Esophagus (tissue), 2 donors: ENCODE results near the gene KIZ. TPM values are rescaled to one million over a fixed set of nuclear protein-coding genes. Genes with fewer than 3 reads are reported as not detected.

ENCODE experiments used
- H3K27ac ChIP-seq, 2 donors: one replicate each; pipeline ENCODE4 v1.5.1; 2013; ENCODE audit warnings: low read depth in 2 of 2, mild to moderate bottlenecking in 2 of 2, inconsistent platforms in 1 of 2, low read length in 1 of 2, moderate library complexity in 1 of 2
- H3K27me3 ChIP-seq, 2 donors: one replicate each; pipeline ENCODE4 v1.6.1; 2013; ENCODE audit warnings: low read length in 2 of 2, control low read depth in 1 of 2, mild to moderate bottlenecking in 1 of 2; ENCODE audit not compliant: insufficient read depth in 2 of 2, control insufficient read depth in 1 of 2
- H3K36me3 ChIP-seq, 2 donors: one replicate each; pipeline ENCODE4 v1.6.1; 2013; ENCODE audit warnings: low read length in 1 of 2; ENCODE audit not compliant: control insufficient read depth in 2 of 2, insufficient read depth in 2 of 2
- H3K4me1 ChIP-seq, 2 donors: one replicate each; pipeline ENCODE4 v1.6.1; 2013; ENCODE audit warnings: low read length in 1 of 2; ENCODE audit not compliant: control insufficient read depth in 2 of 2, insufficient read depth in 2 of 2
- H3K4me3 ChIP-seq, 2 donors: one replicate each; pipeline ENCODE4 v1.5.1; 2013; ENCODE audit warnings: low read length in 2 of 2, mild to moderate bottlenecking in 2 of 2, low read depth in 1 of 2, moderate library complexity in 1 of 2
- H3K9me3 ChIP-seq, 2 donors: one replicate each; pipeline ENCODE4 v1.6.1; 2013; ENCODE audit warnings: mild to moderate bottlenecking in 2 of 2, low read depth in 1 of 2, low read length in 1 of 2, moderate library complexity in 1 of 2; ENCODE audit not compliant: control insufficient read depth in 2 of 2, insufficient read depth in 1 of 2
- WGBS, 2 donors: extraction: QIAGEN DNeasy Blood & Tissue Kit; methylation state at CpG; one replicate each; pipeline ENCODE4 v1.1.7; 2013; 5-methylcytosine and 5-hydroxymethylcytosine counted together
- polyA plus RNA-seq, 2 donors: library from polyadenylated mRNA; stranded (reverse); fragments of 200-250 nt; gene quantifications; one replicate each; pipeline ENCODE4 v1.2.3, GENCODE V29; 2013
- donor health status: healthy with polysubstance abuse.
- donor health status: Bipolar disorder and iron deficiency.

The KIZ gene
- polyA plus RNA-seq, 2 donors: 4.0 to 5.7 TPM

- no peaks in the 10 kb centered on the region for H3K9me3 ChIP-seq
- H3K4me3 ChIP-seq: no peak overlapping the region
- 92 to 95% methylated on average over 2 of the region's 2 CpGs for WGBS, 2 donors
- no peaks in the 10 kb centered on the region for H3K27me3 ChIP-seq
- no peaks in the 10 kb centered on the region for H3K4me1 ChIP-seq
- no peak overlapping the region for H3K27ac ChIP-seq
- no peaks in the 10 kb centered on the region for H3K36me3 ChIP-seq
Observed at GRCh38 chr20:21229163-21229562, 103.3 kb downstream of the KIZ start.

- H3K36me3 ChIP-seq: no peaks in the 10 kb centered on the region
- H3K27me3 ChIP-seq: no peaks in the 10 kb centered on the region
- WGBS, 2 donors: 94 to 95% methylated on average over 3 of the region's 3 CpGs
- H3K9me3 ChIP-seq: no peaks in the 10 kb centered on the region
- no peak overlapping the region for H3K27ac ChIP-seq
- no peaks in the 10 kb centered on the region for H3K4me1 ChIP-seq
- no peak overlapping the region for H3K4me3 ChIP-seq
Observed at GRCh38 chr20:21230220-21230619, 104.3 kb downstream of the KIZ start.

GRCh38 chr20:21230686-21231085 is 104.8 kb downstream of the KIZ start:
- Histone ChIP-seq H3K4me3 (no peak overlapping the region), H3K27ac (no peak overlapping the region), H3K36me3 (no peaks in the 10 kb centered on the region), H3K27me3 (no peaks in the 10 kb centered on the region), H3K4me1 (no peaks in the 10 kb centered on the region), H3K9me3 (no peaks in the 10 kb centered on the region)
- 81 to 85% methylated on average over 4 of the region's 4 CpGs for WGBS, 2 donors

- Histone ChIP-seq H3K27me3 (no peaks in the 10 kb centered on the region), H3K27ac (no peak overlapping the region), H3K36me3 (no peaks in the 10 kb centered on the region), H3K9me3 (no peaks in the 10 kb centered on the region), H3K4me1 (no peaks in the 10 kb centered on the region), H3K4me3 (no peak overlapping the region)
- 88 to 90% methylated on average over 10 of the region's 10 CpGs for WGBS, 2 donors
Observed at GRCh38 chr20:21232546-21233280, 106.8 kb downstream of the KIZ start.

- WGBS, 2 donors: 96 to 98% methylated on average over 5 of the region's 5 CpGs
- Histone ChIP-seq H3K4me3 (no peak overlapping the region), H3K4me1 (no peaks in the 10 kb centered on the region), H3K9me3 (no peaks in the 10 kb centered on the region), H3K36me3 (peaks cover 0 to 6% of the 10 kb centered on the region in 2 donors), H3K27ac (no peak overlapping the region), H3K27me3 (no peaks in the 10 kb centered on the region)
Observed at GRCh38 chr20:21234324-21234723, 108.4 kb downstream of the KIZ start.

GRCh38 chr20:21234806-21235483 is 109.1 kb downstream of the KIZ start:
- Histone ChIP-seq H3K4me3 (no peak overlapping the region), H3K27me3 (no peaks in the 10 kb centered on the region), H3K36me3 (peaks cover 0 to 6% of the 10 kb centered on the region in 2 donors), H3K9me3 (no peaks in the 10 kb centered on the region), H3K4me1 (no peaks in the 10 kb centered on the region), H3K27ac (no peak overlapping the region)
- WGBS, 2 donors: 67 to 74% methylated on average over 11 of the region's 11 CpGs

GRCh38 chr20:21235484-21236445 is 109.9 kb downstream of the KIZ start:
- no peak overlapping the region for H3K27ac ChIP-seq
- H3K9me3 ChIP-seq: no peaks in the 10 kb centered on the region
- no peak overlapping the region for H3K4me3 ChIP-seq
- no peaks in the 10 kb centered on the region for H3K27me3 ChIP-seq
- H3K36me3 ChIP-seq: peaks cover 0 to 6% of the 10 kb centered on the region in 2 donors
- H3K4me1 ChIP-seq: no peaks in the 10 kb centered on the region
- 19 to 21% methylated on average over 15 of the region's 15 CpGs for WGBS, 2 donors

- no peaks in the 10 kb centered on the region for H3K4me1 ChIP-seq
- 84 to 88% methylated on average over 10 of the region's 10 CpGs for WGBS, 2 donors
- no peaks in the 10 kb centered on the region for H3K27me3 ChIP-seq
- H3K36me3 ChIP-seq: peaks cover 0 to 6% of the 10 kb centered on the region in 2 donors
- no peak overlapping the region for H3K27ac ChIP-seq
- no peak overlapping the region for H3K4me3 ChIP-seq
- no peaks in the 10 kb centered on the region for H3K9me3 ChIP-seq
Observed at GRCh38 chr20:21237956-21238799, 112.3 kb downstream of the KIZ start.
